Suprapubic skin (tissue), 4 donors: ENCODE data around the gene SHKBP1.

Experiments
- CTCF ChIP-seq, 2 donors: fragments of 200-600 bp in 1 of 2; fragments of 450-650 bp in 1 of 2; sonication (generic) in 1 of 2; IDR thresholded peaks; one replicate each; pipeline ENCODE4 v1.5.1; 2016 to 2019; ENCODE audit warnings: antibody characterized with exemption in 2 of 2, mild to moderate bottlenecking in 1 of 2, moderate library complexity in 1 of 2
- POLR2A ChIP-seq, 2 donors: fragments of 450-650 bp; IDR thresholded peaks; one replicate each; pipeline ENCODE4 v1.6.1; 2017; ENCODE audit warnings: antibody characterized with exemption in 2 of 2, mild to moderate bottlenecking in 2 of 2, moderate library complexity in 2 of 2
- POLR2AphosphoS5 ChIP-seq, 3 donors: sonication (generic); formaldehyde crosslinking; IDR thresholded peaks; one replicate each; pipeline ENCODE4 v1.6.1; 2017; ENCODE audit warnings: antibody characterized with exemption in 3 of 3

GRCh38 chr19:40617961-40618360 is 41.3 kb downstream of the SHKBP1 start:
- no peak for TF ChIP-seq CTCF (IDR thresholded peaks at IDR 0.05)
- no peak for TF ChIP-seq POLR2AphosphoS5 (IDR thresholded peaks at IDR 0.05)
- TF ChIP-seq POLR2A (IDR thresholded peaks at IDR 0.05) = no peak
